OCI-LY7 (cell line): ENCODE measurements around the gene RNF169. TPM values are rescaled to one million over a fixed set of nuclear protein-coding genes. Genes with fewer than 3 reads are reported as not detected.

Source experiments
- BruUV-seq: library from RNA; stranded (reverse); fragments of 400-500 nt; replicated peaks from 2 replicates; lab custom pipeline; 2021; lab: Mats Ljungman, UMichigan
- CTCF ChIA-PET: fragments of 300-600 bp; sonication (Branson Sonifier 250); formaldehyde crosslinking; loops from one replicate; lab custom pipeline; 2022; ENCODE audit warnings: antibody characterized with exemption; ENCODE audit not compliant: unreplicated experiment; lab: Charles Lee
- POLR2A ChIA-PET: fragments of 300-600 bp; sonication (Branson Sonifier 250); formaldehyde crosslinking; loops from one replicate; lab custom pipeline; 2022; ENCODE audit warnings: antibody characterized with exemption; lab: Charles Lee
- DNase-seq: peaks from one replicate; pipeline ENCODE4 v3.0.0-alpha.2; 2015; ENCODE audit warnings: low spot score
- H2AFZ ChIP-seq: fragments of 200-600 bp; sonication (generic), shearing (Covaris generic); 2 replicates; pipeline ENCODE4 v1.6.1; 2014; ENCODE audit warnings: mild to moderate bottlenecking, antibody characterized with exemption, low read length, moderate library complexity
- H3K27ac ChIP-seq: fragments of 200-600 bp; sonication (generic); 2 replicates; pipeline ENCODE4 v1.5.1; 2014; ENCODE audit warnings: mixed run types, low read depth, mild to moderate bottlenecking, moderate library complexity, low read length, inconsistent platforms; ENCODE audit not compliant: poor library complexity, severe bottlenecking
- H3K36me3 ChIP-seq: fragments of 200-600 bp; sonication (generic); 2 replicates; pipeline ENCODE4 v1.6.1; 2014; ENCODE audit warnings: mild to moderate bottlenecking, antibody characterized with exemption, low read length, moderate library complexity, mixed read lengths; ENCODE audit not compliant: insufficient read depth
- H3K4me1 ChIP-seq: fragments of 200-600 bp; sonication (generic); 2 replicates; pipeline ENCODE4 v1.5.1; 2014; ENCODE audit warnings: mild to moderate bottlenecking, low read length; ENCODE audit not compliant: insufficient read depth, poor library complexity, severe bottlenecking
- H3K4me2 ChIP-seq: fragments of 200-600 bp; sonication (generic); 2 replicates; pipeline ENCODE4 v1.6.1; 2014; ENCODE audit warnings: mild to moderate bottlenecking, low read length
- H3K4me3 ChIP-seq: fragments of 200-600 bp; sonication (generic); 2 replicates; pipeline ENCODE4 v1.5.1; 2014; ENCODE audit warnings: mild to moderate bottlenecking, low read depth, low read length; ENCODE audit not compliant: poor library complexity, severe bottlenecking
- H3K79me2 ChIP-seq: fragments of 200-600 bp; sonication (generic); 2 replicates; pipeline ENCODE4 v1.6.1; 2016; ENCODE audit warnings: low read depth, mild to moderate bottlenecking, low read length, moderate library complexity, mixed read lengths; ENCODE audit not compliant: insufficient read depth
- H3K9me2 ChIP-seq: fragments of 200-600 bp; sonication (generic); 2 replicates; pipeline ENCODE4 v1.6.1; 2016; ENCODE audit warnings: mild to moderate bottlenecking, low read length, mixed read lengths; ENCODE audit not compliant: insufficient read depth
- H3K9me3 ChIP-seq: fragments of 200-600 bp; sonication (generic); 2 replicates; pipeline ENCODE4 v1.6.1; 2014; ENCODE audit warnings: mild to moderate bottlenecking, mixed run types, low read length, mixed read lengths
- H4K20me1 ChIP-seq: fragments of 200-600 bp; sonication (generic); 2 replicates; pipeline ENCODE4 v1.6.1; 2014; ENCODE audit warnings: mild to moderate bottlenecking, antibody characterized with exemption, low read length, moderate library complexity, mixed read lengths; ENCODE audit not compliant: insufficient read depth
- CTCF ChIP-seq: fragments of 200-600 bp; sonication (generic); conservative IDR thresholded peaks from 2 replicates; pipeline ENCODE4 v1.5.1; 2014; ENCODE audit warnings: mild to moderate bottlenecking, antibody characterized with exemption, low read length, moderate library complexity, mixed read lengths
- EZH2phosphoT487 ChIP-seq: fragments of 200-600 bp; sonication (generic); IDR thresholded peaks from 2 replicates; pipeline ENCODE4 v1.6.1; 2018; ENCODE audit warnings: low read depth, borderline replicate concordance, mild to moderate bottlenecking, mixed run types, antibody characterized with exemption, low read length, moderate library complexity, mixed read lengths
- intact Hi-C: fragments of 100-400 bp; cut with micrococcal nuclease; formaldehyde crosslinking; loops from one replicate; pipeline ENCODE4 v1.10.0; 2022; ENCODE audit not compliant: unreplicated experiment
- total RNA-seq, 2 experiments: library from RNA; depleted of rRNA in 1 of 2; stranded (reverse); fragments of >200 nt in 1 of 2; shearing (Covaris generic) in 1 of 2; gene quantifications; 2 replicates each; pipeline ENCODE4 v1.2.3, GENCODE V29; 2014 to 2022

RNF169 gene
- total RNA-seq, 2 experiments from 2014 or later: 16.4 to 18.0 TPM

- H3K4me2 ChIP-seq: no peak overlapping the region
- no peak for TF ChIP-seq EZH2phosphoT487
- TF ChIP-seq CTCF: peak; percentile 51
- intact Hi-C loops: loop anchor here (5.0 kb wide), 1 partner anchor 546 kb away; no protein-coding TSS in a partner anchor
- H4K20me1 ChIP-seq: no peaks in the 10 kb centered on the region
- ChIA-PET POLR2A (interaction anchor here (0.6 kb wide), 1 partner anchor 440 kb away, joined by 4 read pairs; no protein-coding TSS in a partner anchor), CTCF (interaction anchor here (0.6 kb wide), 2 partner anchors 9 to 746 kb away, joined by 3 to 4 read pairs; no protein-coding TSS in a partner anchor)
- no peak overlapping the region for H3K27ac ChIP-seq
- H3K36me3 ChIP-seq: no peaks in the 10 kb centered on the region
- H3K4me3 ChIP-seq: no peak overlapping the region
- H3K9me3 ChIP-seq: no peaks in the 10 kb centered on the region
- peak; percentile 8 for DNase-seq
- no peak overlapping the region for H2AFZ ChIP-seq
- BruUV-seq: no TSS peak
- H3K9me2 ChIP-seq: no peaks in the 10 kb centered on the region
- H3K4me1 ChIP-seq: no peaks in the 10 kb centered on the region
- H3K79me2 ChIP-seq: no peaks in the 10 kb centered on the region
Measured at GRCh38 chr11:74701351-74701750, 47.3 kb upstream of the RNF169 start.

- H3K9me3 ChIP-seq: no peaks in the 10 kb centered on the region
- H3K4me3 ChIP-seq: no peak overlapping the region
- TF ChIP-seq EZH2phosphoT487 (no peak), CTCF (peak; percentile 89)
- no peaks in the 10 kb centered on the region for H3K4me1 ChIP-seq
- intact Hi-C loops: loop anchor here (1.0 to 5.0 kb wide), 2 partner anchors 168 to 545 kb away; no protein-coding TSS in a partner anchor
- H3K9me2 ChIP-seq: no peaks in the 10 kb centered on the region
- POLR2A ChIA-PET: no interaction called here
- no peaks in the 10 kb centered on the region for H3K36me3 ChIP-seq
- no peak overlapping the region for H3K27ac ChIP-seq
- CTCF ChIA-PET: interaction anchor here (0.5 to 1.0 kb wide), 6 partner anchors 26 to 304 kb away, joined by 3 to 4 read pairs (median 3); partner anchors contain the start of gene PGM2L1
- no peaks in the 10 kb centered on the region for H3K79me2 ChIP-seq
- no peaks in the 10 kb centered on the region for H4K20me1 ChIP-seq
- peak; percentile 63 for DNase-seq
- BruUV-seq: no TSS peak
- no peak overlapping the region for H3K4me2 ChIP-seq
- H2AFZ ChIP-seq: no peak overlapping the region
Measured at GRCh38 chr11:74702383-74703007, 46.2 kb upstream of the RNF169 start.

GRCh38 chr11:74703211-74703610 lies 45.4 kb upstream of the RNF169 start:
- H3K4me3 ChIP-seq: no peak overlapping the region
- no peaks in the 10 kb centered on the region for H3K9me2 ChIP-seq
- no TSS peak for BruUV-seq
- H3K4me1 ChIP-seq: no peaks in the 10 kb centered on the region
- no peak for DNase-seq
- H2AFZ ChIP-seq: no peak overlapping the region
- H3K4me2 ChIP-seq: no peak overlapping the region
- TF ChIP-seq EZH2phosphoT487 (no peak), CTCF (no peak)
- no peaks in the 10 kb centered on the region for H3K9me3 ChIP-seq
- ChIA-PET POLR2A (no interaction called here), CTCF (interaction anchor here (1.0 kb wide), 2 partner anchors 165 to 305 kb away, joined by 3 to 4 read pairs; partner anchors contain the start of gene PGM2L1)
- H3K79me2 ChIP-seq: no peaks in the 10 kb centered on the region
- H3K36me3 ChIP-seq: no peaks in the 10 kb centered on the region
- H3K27ac ChIP-seq: no peak overlapping the region
- H4K20me1 ChIP-seq: no peaks in the 10 kb centered on the region
- intact Hi-C loops: loop anchor here (5.0 kb wide), 1 partner anchor 544 kb away; no protein-coding TSS in a partner anchor
